Measurements from ENCODE around the gene TTC28.
"Not testable (repeated sequence)": the region's sequence is repeated elsewhere in the genome, so short reads cannot be mapped to it uniquely, and the experiment has no call there.

- not testable (repeated sequence) for TF ChIP-seq CTCF, POLR2A, POLR2AphosphoS5 (IDR thresholded peaks at IDR 0.05)
Observed at GRCh38 chr22:28364105-28364504, 315.5 kb downstream of the TTC28 start.
